WERI-Rb-1 (cell line): Measurements from ENCODE around the gene ACADVL.

ENCODE experiments used
- DNase-seq: peaks from one replicate; pipeline ENCODE4 v3.0.0-alpha.2; 2020
- H3K27ac ChIP-seq: fragments of 250-450 bp; sonication (Bioruptor Pico); 2 replicates; pipeline ENCODE4 v1.5.1; 2020; ENCODE audit warnings: mild to moderate bottlenecking, moderate library complexity
- H3K27me3 ChIP-seq: fragments of 250-450 bp; sonication (Bioruptor Pico); 2 replicates; pipeline ENCODE4 v1.5.1; 2021; ENCODE audit warnings: mild to moderate bottlenecking, low read depth, moderate library complexity; ENCODE audit not compliant: insufficient read depth, severe bottlenecking
- H3K36me3 ChIP-seq: fragments of 250-450 bp; sonication (Bioruptor Pico); 2 replicates; pipeline ENCODE4 v1.5.1; 2020; ENCODE audit warnings: mild to moderate bottlenecking, moderate library complexity
- H3K4me3 ChIP-seq: 2 replicates; pipeline ENCODE4 v1.5.1; 2011; ENCODE audit warnings: low read depth, mild to moderate bottlenecking, control low read depth, low read length
- H3K9me3 ChIP-seq: fragments of 250-450 bp; sonication (Bioruptor Pico); 2 replicates; pipeline ENCODE4 v1.5.1; 2021; ENCODE audit warnings: mild to moderate bottlenecking, moderate library complexity; ENCODE audit not compliant: severe bottlenecking
- TF ChIP-seq, protein P1 (sequence below): IDR thresholded peaks from 2 replicates; pipeline ENCODE4 v1.5.1; 2011; ENCODE audit warnings: low read depth, mild to moderate bottlenecking, control low read depth, inconsistent platforms, low read length

Gene ACADVL

DNA sequence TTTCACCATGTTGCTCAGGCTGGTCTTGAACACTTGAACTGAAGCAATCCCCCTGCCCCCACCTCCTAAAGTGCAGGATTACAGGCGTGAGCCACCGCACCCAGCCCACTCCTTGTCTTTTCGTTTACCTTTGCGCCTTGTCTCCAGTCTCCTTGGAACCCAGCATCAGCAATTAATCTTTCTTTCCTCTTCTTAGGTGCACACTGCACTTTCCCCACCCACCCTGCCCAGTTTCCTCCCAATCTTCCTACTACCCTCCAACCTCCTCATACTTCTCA lies 44.0 kb downstream of the ACADVL start:
- Histone ChIP-seq H3K27me3 (no peaks in the 10 kb centered on the region), H3K27ac (peak overlapping the region; percentile 42), H3K36me3 (peaks cover 10% of the 10 kb centered on the region), H3K9me3 (no peaks in the 10 kb centered on the region), H3K4me3 (no peak overlapping the region)
- no peak for DNase-seq
- TF ChIP-seq, protein P1, sequence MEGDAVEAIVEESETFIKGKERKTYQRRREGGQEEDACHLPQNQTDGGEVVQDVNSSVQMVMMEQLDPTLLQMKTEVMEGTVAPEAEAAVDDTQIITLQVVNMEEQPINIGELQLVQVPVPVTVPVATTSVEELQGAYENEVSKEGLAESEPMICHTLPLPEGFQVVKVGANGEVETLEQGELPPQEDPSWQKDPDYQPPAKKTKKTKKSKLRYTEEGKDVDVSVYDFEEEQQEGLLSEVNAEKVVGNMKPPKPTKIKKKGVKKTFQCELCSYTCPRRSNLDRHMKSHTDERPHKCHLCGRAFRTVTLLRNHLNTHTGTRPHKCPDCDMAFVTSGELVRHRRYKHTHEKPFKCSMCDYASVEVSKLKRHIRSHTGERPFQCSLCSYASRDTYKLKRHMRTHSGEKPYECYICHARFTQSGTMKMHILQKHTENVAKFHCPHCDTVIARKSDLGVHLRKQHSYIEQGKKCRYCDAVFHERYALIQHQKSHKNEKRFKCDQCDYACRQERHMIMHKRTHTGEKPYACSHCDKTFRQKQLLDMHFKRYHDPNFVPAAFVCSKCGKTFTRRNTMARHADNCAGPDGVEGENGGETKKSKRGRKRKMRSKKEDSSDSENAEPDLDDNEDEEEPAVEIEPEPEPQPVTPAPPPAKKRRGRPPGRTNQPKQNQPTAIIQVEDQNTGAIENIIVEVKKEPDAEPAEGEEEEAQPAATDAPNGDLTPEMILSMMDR = no peak

DNA sequence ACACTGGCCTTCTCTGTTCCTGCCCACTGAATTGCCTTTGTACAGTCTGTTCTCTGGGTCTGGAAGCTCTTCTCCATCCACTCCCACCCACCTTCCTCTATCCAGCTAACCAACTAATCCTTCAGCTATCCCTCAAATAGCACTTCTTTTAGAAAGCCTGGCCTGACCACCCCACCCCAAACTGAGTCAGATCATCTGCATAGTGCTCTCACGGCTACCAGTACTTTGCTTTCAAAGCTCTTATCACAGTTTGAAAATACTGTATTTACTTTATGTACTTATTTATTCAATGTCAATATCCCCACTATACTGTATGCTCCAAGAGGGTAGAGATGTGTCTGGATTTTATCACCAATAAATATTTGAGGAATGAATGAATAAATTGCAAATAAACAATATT lies 47.0 kb downstream of the ACADVL start:
- H3K27ac ChIP-seq = no peak overlapping the region
- no peak for DNase-seq
- TF ChIP-seq, protein P1 = no peak
- H3K9me3 ChIP-seq = no peaks in the 10 kb centered on the region
- H3K27me3 ChIP-seq = no peaks in the 10 kb centered on the region
- no peaks in the 10 kb centered on the region for H3K36me3 ChIP-seq
- H3K4me3 ChIP-seq = no peak overlapping the region
